Gastroesophageal sphincter (tissue), 3 donors: ENCODE data around the gene SMPX.

Experiments
- CTCF ChIP-seq, 4 experiments: fragments of 200-600 bp in 2 of 4; fragments of 450-650 bp in 2 of 4; sonication (generic) in 1 of 4; IDR thresholded peaks; one replicate each; pipeline ENCODE4 v1.5.1; 2017 to 2019; ENCODE audit warnings: antibody characterized with exemption in 4 of 4, mild to moderate bottlenecking in 2 of 4, moderate library complexity in 2 of 4
- EP300 ChIP-seq: sonication (generic); formaldehyde crosslinking; IDR thresholded peaks from one replicate; pipeline ENCODE4 v1.6.1; 2017; ENCODE audit warnings: antibody characterized with exemption, mild to moderate bottlenecking
- POLR2A ChIP-seq, 2 donors: fragments of 450-650 bp; IDR thresholded peaks; one replicate each; pipeline ENCODE4 v1.6.1; 2017; ENCODE audit warnings: antibody characterized with exemption in 2 of 2, mild to moderate bottlenecking in 2 of 2, moderate library complexity in 1 of 2
- POLR2AphosphoS5 ChIP-seq: sonication (generic); formaldehyde crosslinking; IDR thresholded peaks from one replicate; pipeline ENCODE4 v1.6.1; 2017; ENCODE audit warnings: antibody characterized with exemption

DNA sequence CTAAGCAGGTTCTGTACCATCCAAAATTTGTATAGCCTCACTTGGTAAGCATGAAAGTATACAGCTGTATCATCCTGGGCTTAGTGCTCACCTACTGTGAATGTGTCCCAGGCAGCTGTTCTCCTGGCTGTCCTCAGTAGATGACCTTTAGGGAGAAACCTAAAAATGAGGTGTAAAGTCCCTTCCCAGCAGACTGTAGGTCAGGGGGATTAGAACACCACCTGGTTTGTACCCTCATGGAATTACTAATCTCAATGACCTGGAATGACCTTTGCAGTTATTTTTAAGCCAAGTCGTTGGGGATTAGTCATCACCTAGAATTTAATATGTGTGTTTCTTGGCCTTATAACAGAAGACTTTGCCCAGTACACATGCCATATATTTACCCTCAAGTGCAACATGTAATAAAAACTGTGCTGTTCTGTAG is 42.4 kb upstream of the SMPX start:
- no peak for TF ChIP-seq CTCF (IDR thresholded peaks at IDR 0.05)
- no peak for TF ChIP-seq POLR2A (IDR thresholded peaks at IDR 0.05)
- TF ChIP-seq POLR2AphosphoS5: no peak
- TF ChIP-seq EP300: no peak
